ENCODE results near the gene ARHGAP44. TPM values are rescaled to one million over a fixed set of nuclear protein-coding genes. Genes with fewer than 3 reads are reported as not detected.

The ARHGAP44 gene
- total RNA-seq, 2 experiments from 2014 or later = 0.06 TPM

- ChIA-PET CTCF (no interaction called here), POLR2A (no interaction called here)
Observed at GRCh38 chr17:12896180-12896785, 107.0 kb downstream of the ARHGAP44 start.

GRCh38 chr17:12898110-12898509 lies 108.8 kb downstream of the ARHGAP44 start:
- ChIA-PET POLR2A (no interaction called here), CTCF (no interaction called here)

- ChIA-PET POLR2A (no interaction called here), CTCF (no interaction called here)
Observed at GRCh38 chr17:12899604-12900003, 110.3 kb downstream of the ARHGAP44 start.

- CTCF ChIA-PET = no interaction called here
Observed at GRCh38 chr17:12900474-12900873, 111.2 kb downstream of the ARHGAP44 start.

GRCh38 chr17:12902046-12902445 lies 112.7 kb downstream of the ARHGAP44 start:
- POLR2A ChIA-PET = no interaction called here

More at GRCh38 chr17:12900474-12900873, 111.2 kb downstream of the ARHGAP44 start:
- POLR2A ChIA-PET = no interaction called here

GRCh38 chr17:12907477-12907876 lies 118.2 kb downstream of the ARHGAP44 start:
- CTCF ChIA-PET = interaction anchor here (0.6 kb wide), 1 partner anchor 392 kb away, joined by 3 read pairs; no protein-coding TSS in a partner anchor
- POLR2A ChIA-PET = no interaction called here

More at GRCh38 chr17:12902046-12902445, 112.7 kb downstream of the ARHGAP44 start:
- CTCF ChIA-PET = no interaction called here

GRCh38 chr17:12909046-12909445 lies 119.7 kb downstream of the ARHGAP44 start:
- CTCF ChIA-PET = no interaction called here
- POLR2A ChIA-PET = no interaction called here

GRCh38 chr17:12909511-12909910 lies 120.2 kb downstream of the ARHGAP44 start:
- ChIA-PET POLR2A (no interaction called here), CTCF (no interaction called here)

- ChIA-PET POLR2A (no interaction called here), CTCF (no interaction called here)
Observed at GRCh38 chr17:12911239-12911638, 121.9 kb downstream of the ARHGAP44 start.

- POLR2A ChIA-PET = no interaction called here
Observed at GRCh38 chr17:12917399-12917798, 128.1 kb downstream of the ARHGAP44 start.

GRCh38 chr17:12918142-12918541 lies 128.8 kb downstream of the ARHGAP44 start:
- CTCF ChIA-PET = no interaction called here
- POLR2A ChIA-PET = no interaction called here

More at GRCh38 chr17:12917399-12917798, 128.1 kb downstream of the ARHGAP44 start:
- CTCF ChIA-PET = no interaction called here

GRCh38 chr17:12922120-12922519 lies 132.8 kb downstream of the ARHGAP44 start:
- CTCF ChIA-PET = no interaction called here
- POLR2A ChIA-PET = no interaction called here

- ChIA-PET POLR2A (no interaction called here), CTCF (no interaction called here)
Observed at GRCh38 chr17:12924614-12925013, 135.3 kb downstream of the ARHGAP44 start.

- POLR2A ChIA-PET = no interaction called here
- CTCF ChIA-PET = no interaction called here
Observed at GRCh38 chr17:12927001-12927400, 137.7 kb downstream of the ARHGAP44 start.

GRCh38 chr17:12927541-12928425 lies 138.5 kb downstream of the ARHGAP44 start:
- POLR2A ChIA-PET = no interaction called here
- CTCF ChIA-PET = no interaction called here

GRCh38 chr17:12928736-12929135 lies 139.4 kb downstream of the ARHGAP44 start:
- CTCF ChIA-PET = no interaction called here
- POLR2A ChIA-PET = interaction anchor here (0.6 kb wide), 1 partner anchor 41 kb away, joined by 5 read pairs; no protein-coding TSS in a partner anchor

- POLR2A ChIA-PET = no interaction called here
- CTCF ChIA-PET = no interaction called here
Observed at GRCh38 chr17:12936501-12936900, 147.2 kb downstream of the ARHGAP44 start.

GRCh38 chr17:12940699-12941098 lies 151.4 kb downstream of the ARHGAP44 start:
- POLR2A ChIA-PET = no interaction called here
- CTCF ChIA-PET = no interaction called here

GRCh38 chr17:12947047-12947446 lies 157.7 kb downstream of the ARHGAP44 start:
- ChIA-PET CTCF (no interaction called here), POLR2A (no interaction called here)

GRCh38 chr17:12952012-12952411 lies 162.7 kb downstream of the ARHGAP44 start:
- CTCF ChIA-PET = interaction anchor here (1.0 kb wide), 1 partner anchor 12 kb away, joined by 3 read pairs; no protein-coding TSS in a partner anchor
- POLR2A ChIA-PET = no interaction called here

GRCh38 chr17:12953156-12953555 lies 163.9 kb downstream of the ARHGAP44 start:
- ChIA-PET CTCF (interaction anchor here (1.0 kb wide), 1 partner anchor 11 kb away, joined by 3 read pairs; no protein-coding TSS in a partner anchor), POLR2A (no interaction called here)
